Muscle of leg (tissue), 11 donors: ENCODE data around the gene CYP2A13. TPM values are rescaled to one million over a fixed set of nuclear protein-coding genes. Genes with fewer than 3 reads are reported as not detected.
"Not testable (repeated sequence)": the region's sequence is repeated elsewhere in the genome, so short reads cannot be mapped to it uniquely, and the experiment has no call there.

Experiments used
- DNase-seq: peaks from one replicate; pipeline ENCODE4 v3.0.0; 2013
- H3K27ac ChIP-seq: one replicate; pipeline ENCODE4 v1.5.1; 2013; ENCODE audit warnings: mild to moderate bottlenecking, low read length, control low read depth
- H3K27me3 ChIP-seq: one replicate; pipeline ENCODE4 v1.6.1; 2013; ENCODE audit warnings: low read length; ENCODE audit not compliant: control insufficient read depth, insufficient read depth
- H3K36me3 ChIP-seq: one replicate; pipeline ENCODE4 v1.6.1; 2013; ENCODE audit warnings: low read length; ENCODE audit not compliant: control insufficient read depth, insufficient read depth
- H3K4me1 ChIP-seq: one replicate; pipeline ENCODE4 v1.6.1; 2013; ENCODE audit warnings: low read length; ENCODE audit not compliant: control insufficient read depth, insufficient read depth
- H3K4me3 ChIP-seq: one replicate; pipeline ENCODE4 v1.5.1; 2013; ENCODE audit warnings: low read length, control low read depth
- H3K9me3 ChIP-seq: replicated peaks from 2 replicates; pipeline ENCODE4 v1.6.1; 2013; ENCODE audit warnings: low read depth, low read length; ENCODE audit not compliant: control insufficient read depth
- WGBS: methylation state at CpG from one replicate; pipeline ENCODE4 v1.1.5; 2013; ENCODE audit warnings: missing lambda C conversion rate; ENCODE audit not compliant: insufficient coverage; 5-methylcytosine and 5-hydroxymethylcytosine counted together
- polyA plus RNA-seq, 8 donors: library from polyadenylated mRNA; unstranded; fragments of 120-200 nt; gene quantifications; one replicate each; pipeline versions ENCODE4 v1.2.1 to v1.2.3, GENCODE V29; 2013; ENCODE audit warnings: inconsistent platforms in 1 of 8, low replicate concordance in 1 of 8; ENCODE audit not compliant: insufficient read length in 8 of 8, insufficient read depth in 1 of 8
- total RNA-seq: library from RNA; stranded (reverse); fragments of 120-200 nt; gene quantifications from one replicate; pipeline ENCODE4 v1.2.4, GENCODE V29; 2013

The CYP2A13 gene
- total and polyA plus RNA-seq, 9 donors, result not detected

- Histone ChIP-seq H3K9me3 (no peaks in the 10 kb centered on the region), H3K27ac (no peak overlapping the region), H3K4me1 (no peaks in the 10 kb centered on the region), H3K27me3 (peaks cover 21% of the 10 kb centered on the region), H3K4me3 (no peak overlapping the region), H3K36me3 (no peaks in the 10 kb centered on the region)
- DNase-seq, result no peak
- 90% methylated on average over 4 of the region's 20 CpGs for WGBS
Observed at GRCh38 chr19:41134616-41135015, 46.4 kb downstream of the CYP2A13 start.

- WGBS, result 18% methylated on average over 23 of the region's 76 CpGs
- H3K9me3 ChIP-seq, result not testable (repeated sequence)
Observed at GRCh38 chr19:41135390-41136384, 47.4 kb downstream of the CYP2A13 start.

GRCh38 chr19:41136636-41137455 lies 48.6 kb downstream of the CYP2A13 start:
- H3K4me1 ChIP-seq, result no peaks in the 10 kb centered on the region
- WGBS, result 96% methylated on average over 21 of the region's 31 CpGs
- peaks cover 14% of the 10 kb centered on the region for H3K27me3 ChIP-seq
- no peak overlapping the region for H3K4me3 ChIP-seq
- no peak overlapping the region for H3K27ac ChIP-seq
- H3K9me3 ChIP-seq, result no peaks in the 10 kb centered on the region
- no peak for DNase-seq
- H3K36me3 ChIP-seq, result no peaks in the 10 kb centered on the region

More at GRCh38 chr19:41135390-41136384, 47.4 kb downstream of the CYP2A13 start:
- not testable (repeated sequence) for H3K4me1 ChIP-seq, H3K27ac ChIP-seq, H3K36me3 ChIP-seq
- peak; percentile 60 for DNase-seq
- Histone ChIP-seq H3K27me3 (peaks cover 18% of the 10 kb centered on the region), H3K4me3 (peak overlapping the region; percentile 31)

GRCh38 chr19:41144403-41144802 lies 56.2 kb downstream of the CYP2A13 start:
- 54% methylated on average over 3 of the region's 7 CpGs for WGBS

More at GRCh38 chr19:41144403-41144802, 56.2 kb downstream of the CYP2A13 start:
- Histone ChIP-seq H3K9me3 (no peaks in the 10 kb centered on the region), H3K36me3 (no peaks in the 10 kb centered on the region), H3K27ac (no peak overlapping the region), H3K4me1 (no peaks in the 10 kb centered on the region), H3K4me3 (no peak overlapping the region), H3K27me3 (peaks cover 2% of the 10 kb centered on the region)
- peak; percentile 61 for DNase-seq

Other genes starting within 250 kb of the CYP2A13 start
- gene CYP2A6, start 238.0 kb upstream of the CYP2A13 start, total RNA-seq, result not detected
- under 1 TPM in 1 of 8 donors, not detected in 7; 0.12 TPM for gene CYP2A6, start 238.0 kb upstream of the CYP2A13 start, polyA plus RNA-seq
- gene CYP2A7, start 206.2 kb upstream of the CYP2A13 start, total RNA-seq, result not detected
- under 1 TPM in 2 of 8 donors, not detected in 6; 0.05 to 0.19 TPM for gene CYP2A7, start 206.2 kb upstream of the CYP2A13 start, polyA plus RNA-seq
- gene CYP2B6, start 97.2 kb upstream of the CYP2A13 start, total RNA-seq, result not detected
- gene CYP2B6, start 97.2 kb upstream of the CYP2A13 start, polyA plus RNA-seq, result under 1 TPM in 2 of 8 donors, not detected in 6; 0.31 to 0.33 TPM
- gene CYP2F1, start 26.0 kb downstream of the CYP2A13 start, total RNA-seq, result not detected
- gene CYP2F1, start 26.0 kb downstream of the CYP2A13 start, polyA plus RNA-seq, result under 1 TPM in 1 of 8 donors, not detected in 7; 0.10 TPM
- gene CYP2S1, start 104.8 kb downstream of the CYP2A13 start, total RNA-seq, result 0.09 TPM
- 1 to 10 TPM in 2 of 8 donors, under 1 TPM in 6; 0.39 to 3.5 (median 0.58) TPM for gene CYP2S1, start 104.8 kb downstream of the CYP2A13 start, polyA plus RNA-seq
- gene AXL, start 130.8 kb downstream of the CYP2A13 start, total RNA-seq, result 39.8 TPM
- 10 to 100 TPM; 25.0 to 39.9 (median 28.7) TPM for gene AXL, start 130.8 kb downstream of the CYP2A13 start, polyA plus RNA-seq
- gene HNRNPUL1, start 175.9 kb downstream of the CYP2A13 start, total RNA-seq, result 73.0 TPM
- 100 to 1,000 TPM; 144 to 182 (median 162) TPM for gene HNRNPUL1, start 175.9 kb downstream of the CYP2A13 start, polyA plus RNA-seq
- gene CCDC97, start 221.7 kb downstream of the CYP2A13 start, total RNA-seq, result 14.4 TPM
- 10 to 100 TPM; 32.7 to 38.5 (median 35.6) TPM for gene CCDC97, start 221.7 kb downstream of the CYP2A13 start, polyA plus RNA-seq